GM23338 (cell line): ENCODE data around the gene ACVRL1. TPM values are rescaled to one million over a fixed set of nuclear protein-coding genes. Genes with fewer than 3 reads are reported as not detected.

Experiments used
- ATAC-seq: fragments of 200-7000 bp; cut with Tn5 transposase; 3 replicates; pipeline ENCODE4 v1.9.1; 2020
- DNase-seq: peaks from one replicate; pipeline ENCODE4 v3.0.0-alpha.2; 2015; ENCODE audit warnings: low spot score
- H2AFZ ChIP-seq: fragments of 200-600 bp; sonication (generic); 2 replicates; pipeline ENCODE4 v1.8.0; 2016; ENCODE audit warnings: antibody characterized with exemption, mild to moderate bottlenecking, moderate library complexity
- H3F3A ChIP-seq: fragments of 200-600 bp; sonication (generic); replicated peaks from 2 replicates; pipeline ENCODE4 v1.8.0; 2017; ENCODE audit warnings: antibody characterized with exemption, mixed run types, low read depth
- H3K27ac ChIP-seq: fragments of 200-600 bp; sonication (generic); 2 replicates; pipeline ENCODE4 v1.6.1; 2016; ENCODE audit warnings: low read depth
- H3K27me3 ChIP-seq: fragments of 200-600 bp; sonication (generic); 2 replicates; pipeline ENCODE4 v1.8.0; 2016; ENCODE audit warnings: mild to moderate bottlenecking, mixed run types, moderate library complexity; ENCODE audit not compliant: insufficient read depth
- H3K36me3 ChIP-seq: fragments of 200-600 bp; sonication (generic); 2 replicates; pipeline ENCODE4 v1.8.0; 2016; ENCODE audit warnings: mild to moderate bottlenecking; ENCODE audit not compliant: insufficient read depth
- H3K4me1 ChIP-seq: fragments of 200-600 bp; sonication (generic); 2 replicates; pipeline ENCODE4 v1.8.0; 2016; ENCODE audit warnings: mild to moderate bottlenecking, moderate library complexity; ENCODE audit not compliant: insufficient read depth
- H3K4me2 ChIP-seq: fragments of 200-600 bp; sonication (generic); 2 replicates; pipeline ENCODE4 v1.7.1; 2017; ENCODE audit warnings: mixed run types
- H3K4me3 ChIP-seq: fragments of 200-600 bp; sonication (generic); 2 replicates; pipeline ENCODE4 v1.6.1; 2016; ENCODE audit warnings: mixed run types
- H3K79me2 ChIP-seq: fragments of 200-600 bp; sonication (generic); replicated peaks from 2 replicates; pipeline ENCODE4 v1.8.0; 2017; ENCODE audit warnings: mild to moderate bottlenecking; ENCODE audit not compliant: insufficient read depth
- H3K9me2 ChIP-seq: fragments of 200-600 bp; sonication (generic); 2 replicates; pipeline ENCODE4 v1.8.0; 2017; ENCODE audit not compliant: insufficient read depth
- H4K20me1 ChIP-seq: fragments of 200-600 bp; sonication (generic); replicated peaks from 2 replicates; pipeline ENCODE4 v1.8.0; 2017; ENCODE audit warnings: mild to moderate bottlenecking; ENCODE audit not compliant: insufficient read depth
- H3K27ac Mint-ChIP-seq: 2 replicates; pipeline ENCODE4 v1.8.0; 2020; ENCODE audit warnings: inconsistent platforms, mild to moderate bottlenecking, moderate library complexity, mixed read lengths
- H3K27me3 Mint-ChIP-seq: 3 replicates; pipeline ENCODE4 v1.8.0; 2022; ENCODE audit warnings: low read depth, mild to moderate bottlenecking, moderate library complexity, mixed read lengths, inconsistent platforms; ENCODE audit not compliant: insufficient read depth, poor library complexity
- H3K36me3 Mint-ChIP-seq: 3 replicates; pipeline ENCODE4 v1.8.0; 2021; ENCODE audit warnings: low read depth, mild to moderate bottlenecking, inconsistent platforms, moderate library complexity, mixed read lengths
- H3K4me1 Mint-ChIP-seq: 3 replicates; pipeline ENCODE4 v1.8.0; 2020; ENCODE audit warnings: mild to moderate bottlenecking, inconsistent platforms, mixed read lengths
- H3K4me3 Mint-ChIP-seq: 3 replicates; pipeline ENCODE4 v1.8.0; 2021; ENCODE audit warnings: moderate library complexity, mild to moderate bottlenecking, inconsistent platforms, mixed read lengths
- H3K9me3 Mint-ChIP-seq: 3 replicates; pipeline ENCODE4 v1.8.0; 2020; ENCODE audit warnings: moderate library complexity, mild to moderate bottlenecking, inconsistent platforms, mixed read lengths
- CREB1 ChIP-seq: fragments of 250-450 bp; sonication (Bioruptor Pico); IDR thresholded peaks from 2 replicates; pipeline ENCODE4 v1.5.0; 2020; ENCODE audit warnings: low read depth, mild to moderate bottlenecking, moderate library complexity
- EZH2 ChIP-seq: fragments of 200-600 bp; sonication (generic); IDR thresholded peaks from one replicate; pipeline ENCODE4 v1.8.0; 2017; ENCODE audit warnings: antibody characterized with exemption, mild to moderate bottlenecking, low read depth; ENCODE audit not compliant: unreplicated experiment
- EZH2phosphoT487 ChIP-seq: fragments of 200-600 bp; sonication (generic); IDR thresholded peaks from one replicate; pipeline ENCODE4 v1.8.1; 2018; ENCODE audit warnings: antibody characterized with exemption; ENCODE audit not compliant: unreplicated experiment
- JUNB ChIP-seq: IDR thresholded peaks from one replicate; pipeline ENCODE4 v1.6.1; 2016; ENCODE audit warnings: antibody characterized with exemption; ENCODE audit not compliant: unreplicated experiment
- NANOG ChIP-seq: IDR thresholded peaks from 2 replicates; pipeline ENCODE4 v1.6.1; 2016; ENCODE audit warnings: antibody characterized with exemption, borderline replicate concordance
- POLR2AphosphoS5 ChIP-seq: IDR thresholded peaks from 2 replicates; pipeline ENCODE4 v1.6.1; 2016; ENCODE audit warnings: antibody characterized with exemption, low read depth
- STAT1 ChIP-seq: IDR thresholded peaks from one replicate; pipeline ENCODE4 v1.6.1; 2016; ENCODE audit warnings: antibody characterized with exemption; ENCODE audit not compliant: unreplicated experiment
- ZNF114 ChIP-seq: fragments of 250-450 bp; sonication (Bioruptor Pico); IDR thresholded peaks from 2 replicates; pipeline ENCODE4 v1.5.0; 2020; ENCODE audit warnings: mild to moderate bottlenecking, moderate library complexity
- ZNF331 ChIP-seq: fragments of 250-450 bp; sonication (Bioruptor Pico); IDR thresholded peaks from 2 replicates; pipeline ENCODE4 v1.5.0; 2020; ENCODE audit warnings: low read depth, mild to moderate bottlenecking, moderate library complexity
- polyA plus RNA-seq: library from polyadenylated mRNA; unstranded; fragments of >200 nt; fragmentation: Nextera tagmentation; extraction: Ambion mirVana; gene quantifications from 2 replicates; pipeline ENCODE4 v1.2.1, GENCODE V29; 2016
- total RNA-seq: library from RNA; depleted of rRNA; stranded (reverse); fragments of >200 nt; shearing (Covaris generic); gene quantifications from 2 replicates; pipeline ENCODE4 v1.2.3, GENCODE V29; 2014
- TF ChIP-seq, protein P1 (sequence below): fragments of 250-450 bp; sonication (Bioruptor Pico); IDR thresholded peaks from 2 replicates; pipeline ENCODE4 v1.5.0; 2020; ENCODE audit warnings: mild to moderate bottlenecking, moderate library complexity
- TF ChIP-seq, protein P2 (sequence below), 2 experiments: fragments of 200-600 bp in 1 of 2; sonication (generic) in 1 of 2; conservative IDR thresholded peaks; 2 replicates each; pipeline versions ENCODE4 v1.5.1 to v1.6.1; 2016 to 2017; ENCODE audit warnings: antibody characterized with exemption in 2 of 2, low read depth in 2 of 2, mild to moderate bottlenecking in 2 of 2, moderate library complexity in 1 of 2
- TF ChIP-seq, protein P3 (sequence below): IDR thresholded peaks from one replicate; pipeline ENCODE4 v1.6.1; 2018; ENCODE audit warnings: antibody characterized with exemption; ENCODE audit not compliant: unreplicated experiment
- TF ChIP-seq, protein P4 (sequence below): IDR thresholded peaks from 2 replicates; pipeline ENCODE4 v1.6.1; 2016; ENCODE audit warnings: antibody characterized with exemption

Gene ACVRL1
- total and polyA plus RNA-seq, 2 experiments from 2014 or later = 0.28 TPM; not detected in 1

DNA sequence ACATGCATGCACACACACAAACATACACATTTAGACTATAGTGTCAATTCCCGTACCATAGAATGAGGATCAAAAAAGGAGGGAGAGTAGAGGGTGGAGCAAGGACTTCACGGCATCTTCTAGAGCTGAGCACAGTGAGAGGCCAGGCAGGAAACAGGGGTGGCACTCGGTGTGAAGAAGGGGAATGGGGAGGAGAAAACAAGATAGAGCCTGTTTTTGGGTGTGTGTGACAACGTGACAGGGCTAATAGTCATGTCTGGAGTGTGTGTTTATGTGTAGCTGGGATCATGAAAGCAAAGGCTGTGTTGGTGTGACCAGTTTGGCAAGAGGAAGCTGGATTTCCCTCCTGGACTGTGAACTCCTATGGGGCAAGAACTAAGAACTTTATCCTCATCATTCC, 34.3 kb downstream of the ACVRL1 start:
- Mint-ChIP-seq H3K27ac (no peak overlapping the region), H3K27me3 (peaks cover 14% of the 10 kb centered on the region), H3K4me3 (no peak overlapping the region), H3K36me3 (peaks cover 5% of the 10 kb centered on the region; the same call in 1 of the 3 replicates), H3K9me3 (peaks cover 14% of the 10 kb centered on the region), H3K4me1 (peaks cover 7% of the 10 kb centered on the region)
- TF ChIP-seq, protein P1, sequence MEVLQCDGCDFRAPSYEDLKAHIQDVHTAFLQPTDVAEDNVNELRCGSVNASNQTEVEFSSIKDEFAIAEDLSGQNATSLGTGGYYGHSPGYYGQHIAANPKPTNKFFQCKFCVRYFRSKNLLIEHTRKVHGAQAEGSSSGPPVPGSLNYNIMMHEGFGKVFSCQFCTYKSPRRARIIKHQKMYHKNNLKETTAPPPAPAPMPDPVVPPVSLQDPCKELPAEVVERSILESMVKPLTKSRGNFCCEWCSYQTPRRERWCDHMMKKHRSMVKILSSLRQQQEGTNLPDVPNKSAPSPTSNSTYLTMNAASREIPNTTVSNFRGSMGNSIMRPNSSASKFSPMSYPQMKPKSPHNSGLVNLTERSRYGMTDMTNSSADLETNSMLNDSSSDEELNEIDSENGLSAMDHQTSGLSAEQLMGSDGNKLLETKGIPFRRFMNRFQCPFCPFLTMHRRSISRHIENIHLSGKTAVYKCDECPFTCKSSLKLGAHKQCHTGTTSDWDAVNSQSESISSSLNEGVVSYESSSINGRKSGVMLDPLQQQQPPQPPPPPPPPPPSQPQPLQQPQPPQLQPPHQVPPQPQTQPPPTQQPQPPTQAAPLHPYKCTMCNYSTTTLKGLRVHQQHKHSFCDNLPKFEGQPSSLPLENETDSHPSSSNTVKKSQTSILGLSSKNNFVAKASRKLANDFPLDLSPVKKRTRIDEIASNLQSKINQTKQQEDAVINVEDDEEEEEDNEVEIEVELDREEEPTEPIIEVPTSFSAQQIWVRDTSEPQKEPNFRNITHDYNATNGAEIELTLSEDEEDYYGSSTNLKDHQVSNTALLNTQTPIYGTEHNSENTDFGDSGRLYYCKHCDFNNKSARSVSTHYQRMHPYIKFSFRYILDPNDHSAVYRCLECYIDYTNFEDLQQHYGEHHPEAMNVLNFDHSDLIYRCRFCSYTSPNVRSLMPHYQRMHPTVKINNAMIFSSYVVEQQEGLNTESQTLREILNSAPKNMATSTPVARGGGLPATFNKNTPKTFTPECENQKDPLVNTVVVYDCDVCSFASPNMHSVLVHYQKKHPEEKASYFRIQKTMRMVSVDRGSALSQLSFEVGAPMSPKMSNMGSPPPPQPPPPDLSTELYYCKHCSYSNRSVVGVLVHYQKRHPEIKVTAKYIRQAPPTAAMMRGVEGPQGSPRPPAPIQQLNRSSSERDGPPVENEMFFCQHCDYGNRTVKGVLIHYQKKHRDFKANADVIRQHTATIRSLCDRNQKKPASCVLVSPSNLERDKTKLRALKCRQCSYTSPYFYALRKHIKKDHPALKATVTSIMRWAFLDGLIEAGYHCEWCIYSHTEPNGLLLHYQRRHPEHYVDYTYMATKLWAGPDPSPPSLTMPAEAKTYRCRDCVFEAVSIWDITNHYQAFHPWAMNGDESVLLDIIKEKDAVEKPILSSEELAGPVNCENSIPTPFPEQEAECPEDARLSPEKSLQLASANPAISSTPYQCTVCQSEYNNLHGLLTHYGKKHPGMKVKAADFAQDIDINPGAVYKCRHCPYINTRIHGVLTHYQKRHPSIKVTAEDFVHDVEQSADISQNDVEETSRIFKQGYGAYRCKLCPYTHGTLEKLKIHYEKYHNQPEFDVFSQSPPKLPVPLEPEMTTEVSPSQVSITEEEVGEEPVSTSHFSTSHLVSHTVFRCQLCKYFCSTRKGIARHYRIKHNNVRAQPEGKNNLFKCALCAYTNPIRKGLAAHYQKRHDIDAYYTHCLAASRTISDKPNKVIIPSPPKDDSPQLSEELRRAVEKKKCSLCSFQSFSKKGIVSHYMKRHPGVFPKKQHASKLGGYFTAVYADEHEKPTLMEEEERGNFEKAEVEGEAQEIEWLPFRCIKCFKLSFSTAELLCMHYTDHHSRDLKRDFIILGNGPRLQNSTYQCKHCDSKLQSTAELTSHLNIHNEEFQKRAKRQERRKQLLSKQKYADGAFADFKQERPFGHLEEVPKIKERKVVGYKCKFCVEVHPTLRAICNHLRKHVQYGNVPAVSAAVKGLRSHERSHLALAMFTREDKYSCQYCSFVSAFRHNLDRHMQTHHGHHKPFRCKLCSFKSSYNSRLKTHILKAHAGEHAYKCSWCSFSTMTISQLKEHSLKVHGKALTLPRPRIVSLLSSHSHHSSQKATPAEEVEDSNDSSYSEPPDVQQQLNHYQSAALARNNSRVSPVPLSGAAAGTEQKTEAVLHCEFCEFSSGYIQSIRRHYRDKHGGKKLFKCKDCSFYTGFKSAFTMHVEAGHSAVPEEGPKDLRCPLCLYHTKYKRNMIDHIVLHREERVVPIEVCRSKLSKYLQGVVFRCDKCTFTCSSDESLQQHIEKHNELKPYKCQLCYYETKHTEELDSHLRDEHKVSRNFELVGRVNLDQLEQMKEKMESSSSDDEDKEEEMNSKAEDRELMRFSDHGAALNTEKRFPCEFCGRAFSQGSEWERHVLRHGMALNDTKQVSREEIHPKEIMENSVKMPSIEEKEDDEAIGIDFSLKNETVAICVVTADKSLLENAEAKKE = no peak
- no peak for TF ChIP-seq JUNB
- TF ChIP-seq STAT1 = no peak
- TF ChIP-seq EZH2phosphoT487 = no peak
- TF ChIP-seq, protein P2, sequence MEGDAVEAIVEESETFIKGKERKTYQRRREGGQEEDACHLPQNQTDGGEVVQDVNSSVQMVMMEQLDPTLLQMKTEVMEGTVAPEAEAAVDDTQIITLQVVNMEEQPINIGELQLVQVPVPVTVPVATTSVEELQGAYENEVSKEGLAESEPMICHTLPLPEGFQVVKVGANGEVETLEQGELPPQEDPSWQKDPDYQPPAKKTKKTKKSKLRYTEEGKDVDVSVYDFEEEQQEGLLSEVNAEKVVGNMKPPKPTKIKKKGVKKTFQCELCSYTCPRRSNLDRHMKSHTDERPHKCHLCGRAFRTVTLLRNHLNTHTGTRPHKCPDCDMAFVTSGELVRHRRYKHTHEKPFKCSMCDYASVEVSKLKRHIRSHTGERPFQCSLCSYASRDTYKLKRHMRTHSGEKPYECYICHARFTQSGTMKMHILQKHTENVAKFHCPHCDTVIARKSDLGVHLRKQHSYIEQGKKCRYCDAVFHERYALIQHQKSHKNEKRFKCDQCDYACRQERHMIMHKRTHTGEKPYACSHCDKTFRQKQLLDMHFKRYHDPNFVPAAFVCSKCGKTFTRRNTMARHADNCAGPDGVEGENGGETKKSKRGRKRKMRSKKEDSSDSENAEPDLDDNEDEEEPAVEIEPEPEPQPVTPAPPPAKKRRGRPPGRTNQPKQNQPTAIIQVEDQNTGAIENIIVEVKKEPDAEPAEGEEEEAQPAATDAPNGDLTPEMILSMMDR (conservative IDR thresholded peaks at IDR 0.05; ENCODE audit: low read depth in 2 of 2) = no peak
- no peak for TF ChIP-seq ZNF114 (CRISPR knock-in tag)
- TF ChIP-seq ZNF331 (CRISPR knock-in tag) = no peak
- TF ChIP-seq POLR2AphosphoS5 = no peak
- TF ChIP-seq, protein P3, sequence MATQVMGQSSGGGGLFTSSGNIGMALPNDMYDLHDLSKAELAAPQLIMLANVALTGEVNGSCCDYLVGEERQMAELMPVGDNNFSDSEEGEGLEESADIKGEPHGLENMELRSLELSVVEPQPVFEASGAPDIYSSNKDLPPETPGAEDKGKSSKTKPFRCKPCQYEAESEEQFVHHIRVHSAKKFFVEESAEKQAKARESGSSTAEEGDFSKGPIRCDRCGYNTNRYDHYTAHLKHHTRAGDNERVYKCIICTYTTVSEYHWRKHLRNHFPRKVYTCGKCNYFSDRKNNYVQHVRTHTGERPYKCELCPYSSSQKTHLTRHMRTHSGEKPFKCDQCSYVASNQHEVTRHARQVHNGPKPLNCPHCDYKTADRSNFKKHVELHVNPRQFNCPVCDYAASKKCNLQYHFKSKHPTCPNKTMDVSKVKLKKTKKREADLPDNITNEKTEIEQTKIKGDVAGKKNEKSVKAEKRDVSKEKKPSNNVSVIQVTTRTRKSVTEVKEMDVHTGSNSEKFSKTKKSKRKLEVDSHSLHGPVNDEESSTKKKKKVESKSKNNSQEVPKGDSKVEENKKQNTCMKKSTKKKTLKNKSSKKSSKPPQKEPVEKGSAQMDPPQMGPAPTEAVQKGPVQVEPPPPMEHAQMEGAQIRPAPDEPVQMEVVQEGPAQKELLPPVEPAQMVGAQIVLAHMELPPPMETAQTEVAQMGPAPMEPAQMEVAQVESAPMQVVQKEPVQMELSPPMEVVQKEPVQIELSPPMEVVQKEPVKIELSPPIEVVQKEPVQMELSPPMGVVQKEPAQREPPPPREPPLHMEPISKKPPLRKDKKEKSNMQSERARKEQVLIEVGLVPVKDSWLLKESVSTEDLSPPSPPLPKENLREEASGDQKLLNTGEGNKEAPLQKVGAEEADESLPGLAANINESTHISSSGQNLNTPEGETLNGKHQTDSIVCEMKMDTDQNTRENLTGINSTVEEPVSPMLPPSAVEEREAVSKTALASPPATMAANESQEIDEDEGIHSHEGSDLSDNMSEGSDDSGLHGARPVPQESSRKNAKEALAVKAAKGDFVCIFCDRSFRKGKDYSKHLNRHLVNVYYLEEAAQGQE = no peak
- TF ChIP-seq CREB1 (CRISPR knock-in tag) = no peak
- no peak for TF ChIP-seq EZH2
- no peak for TF ChIP-seq NANOG
- TF ChIP-seq, protein P4, sequence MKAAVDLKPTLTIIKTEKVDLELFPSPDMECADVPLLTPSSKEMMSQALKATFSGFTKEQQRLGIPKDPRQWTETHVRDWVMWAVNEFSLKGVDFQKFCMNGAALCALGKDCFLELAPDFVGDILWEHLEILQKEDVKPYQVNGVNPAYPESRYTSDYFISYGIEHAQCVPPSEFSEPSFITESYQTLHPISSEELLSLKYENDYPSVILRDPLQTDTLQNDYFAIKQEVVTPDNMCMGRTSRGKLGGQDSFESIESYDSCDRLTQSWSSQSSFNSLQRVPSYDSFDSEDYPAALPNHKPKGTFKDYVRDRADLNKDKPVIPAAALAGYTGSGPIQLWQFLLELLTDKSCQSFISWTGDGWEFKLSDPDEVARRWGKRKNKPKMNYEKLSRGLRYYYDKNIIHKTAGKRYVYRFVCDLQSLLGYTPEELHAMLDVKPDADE = no peak
- no peak overlapping the region for H3K4me2 ChIP-seq
- no peak overlapping the region; the same call in 1 of the 2 replicates for H2AFZ ChIP-seq
- no peaks in the 10 kb centered on the region for H3K36me3 ChIP-seq
- no peaks in the 10 kb centered on the region for H3F3A ChIP-seq
- H3K27me3 ChIP-seq = no peaks in the 10 kb centered on the region
- H3K4me3 ChIP-seq = no peak overlapping the region
- DNase-seq = no peak
- no peak overlapping the region for H3K27ac ChIP-seq
- ATAC-seq = no peak; the same call in 2 of the 3 replicates
- H4K20me1 ChIP-seq = no peaks in the 10 kb centered on the region
- H3K79me2 ChIP-seq = no peaks in the 10 kb centered on the region
- H3K9me2 ChIP-seq = no peaks in the 10 kb centered on the region
- no peaks in the 10 kb centered on the region for H3K4me1 ChIP-seq
